SK-N-SH treated with all-trans-retinoic acid at 6 μM for 48 hours (cell line): ENCODE data around the gene SORD.

Experiments used
- ATAC-seq: fragments of 200-7000 bp; cut with Tn5 transposase; 3 replicates; pipeline ENCODE4 v1.9.1; 2020; ENCODE audit warnings: mild to moderate bottlenecking, moderate library complexity
- ARNTL ChIP-seq: fragments of 450-650 bp; formaldehyde crosslinking; IDR thresholded peaks from 2 replicates; pipeline ENCODE4 v1.5.0; 2020; ENCODE audit warnings: low read depth, mild to moderate bottlenecking, moderate library complexity, borderline replicate concordance
- BACH2 ChIP-seq: fragments of 250-450 bp; sonication (Bioruptor Pico); IDR thresholded peaks from 2 replicates; pipeline ENCODE4 v1.9.0; 2021; ENCODE audit warnings: mild to moderate bottlenecking, borderline replicate concordance
- CREB5 ChIP-seq: fragments of 250-450 bp; sonication (Bioruptor Pico); IDR thresholded peaks from 2 replicates; pipeline ENCODE4 v1.5.1; 2020; ENCODE audit warnings: low read depth, mild to moderate bottlenecking, moderate library complexity
- CSDC2 ChIP-seq: fragments of 250-450 bp; sonication (Bioruptor Pico); IDR thresholded peaks from 2 replicates; pipeline ENCODE4 v1.5.0; 2020; ENCODE audit warnings: mild to moderate bottlenecking, moderate library complexity
- CSRNP3 ChIP-seq: fragments of 250-450 bp; sonication (Bioruptor Pico); IDR thresholded peaks from 2 replicates; pipeline ENCODE4 v1.5.1; 2021; ENCODE audit warnings: mild to moderate bottlenecking, moderate library complexity
- ESRRG ChIP-seq: fragments of 250-450 bp; sonication (Bioruptor Pico); IDR thresholded peaks from 2 replicates; pipeline ENCODE4 v1.6.1; 2021; ENCODE audit warnings: mild to moderate bottlenecking
- ISL1 ChIP-seq: fragments of 250-450 bp; sonication (Bioruptor Pico); IDR thresholded peaks from 2 replicates; pipeline ENCODE4 v2.1.2; 2022; ENCODE audit warnings: mild to moderate bottlenecking, moderate library complexity
- OSR1 ChIP-seq: fragments of 250-450 bp; sonication (Bioruptor Pico); IDR thresholded peaks from 2 replicates; pipeline ENCODE4 v1.8.0; 2022; ENCODE audit warnings: moderate library complexity, mild to moderate bottlenecking, inconsistent platforms
- PATZ1 ChIP-seq: fragments of 250-450 bp; sonication (Bioruptor Pico); IDR thresholded peaks from 2 replicates; pipeline ENCODE4 v1.8.0; 2020; ENCODE audit warnings: mild to moderate bottlenecking, moderate library complexity, borderline replicate concordance
- POU6F1 ChIP-seq: fragments of 250-450 bp; sonication (Bioruptor Pico); IDR thresholded peaks from 2 replicates; pipeline ENCODE4 v1.8.0; 2021; ENCODE audit warnings: low read depth, mild to moderate bottlenecking, moderate library complexity, borderline replicate concordance
- PPARA ChIP-seq: fragments of 250-450 bp; sonication (Bioruptor Pico); IDR thresholded peaks from 2 replicates; pipeline ENCODE4 v1.5.0; 2020; ENCODE audit warnings: mild to moderate bottlenecking, borderline replicate concordance
- RARB ChIP-seq: fragments of 250-450 bp; sonication (Bioruptor Pico); IDR thresholded peaks from 2 replicates; pipeline ENCODE4 v1.8.0; 2021; ENCODE audit warnings: mild to moderate bottlenecking, moderate library complexity
- SNAI2 ChIP-seq: fragments of 250-450 bp; sonication (Bioruptor Pico); IDR thresholded peaks from 2 replicates; pipeline ENCODE4 v1.5.0; 2020; ENCODE audit warnings: mild to moderate bottlenecking, moderate library complexity
- TOX ChIP-seq: fragments of 250-450 bp; sonication (Bioruptor Pico); IDR thresholded peaks from 2 replicates; pipeline ENCODE4 v1.8.0; 2021; ENCODE audit warnings: mild to moderate bottlenecking, moderate library complexity, borderline replicate concordance
- TSHZ2 ChIP-seq: fragments of 250-450 bp; sonication (Bioruptor Pico); IDR thresholded peaks from 2 replicates; pipeline ENCODE4 v1.5.0; 2020; ENCODE audit warnings: mild to moderate bottlenecking, moderate library complexity
- ZC3H10 ChIP-seq: fragments of 250-450 bp; sonication (Bioruptor Pico); IDR thresholded peaks from 2 replicates; pipeline ENCODE4 v1.5.1; 2021; ENCODE audit warnings: mild to moderate bottlenecking, moderate library complexity
- ZNF565 ChIP-seq: fragments of 450-650 bp; formaldehyde crosslinking; conservative IDR thresholded peaks from 2 replicates; pipeline ENCODE4 v1.5.0; 2020; ENCODE audit warnings: low read depth, mild to moderate bottlenecking, moderate library complexity
- ZNF8 ChIP-seq: fragments of 450-650 bp; formaldehyde crosslinking; IDR thresholded peaks from 2 replicates; pipeline ENCODE4 v1.5.0; 2020; ENCODE audit warnings: mild to moderate bottlenecking, moderate library complexity

The SORD gene

GRCh38 chr15:45116006-45116481 lies 93.0 kb downstream of the SORD start:
- TF ChIP-seq ESRRG (CRISPR knock-in tag): no peak
- TF ChIP-seq PPARA: no peak
- TF ChIP-seq ISL1 (CRISPR knock-in tag): no peak
- TF ChIP-seq CREB5 (CRISPR knock-in tag): no peak
- no peak for TF ChIP-seq ZNF565
- TF ChIP-seq OSR1 (CRISPR knock-in tag): no peak
- no peak for TF ChIP-seq POU6F1 (CRISPR knock-in tag)
- TF ChIP-seq ZNF8: no peak
- no peak for TF ChIP-seq CSRNP3 (CRISPR knock-in tag)
- no peak for TF ChIP-seq TOX (CRISPR knock-in tag)
- TF ChIP-seq PATZ1: no peak
- TF ChIP-seq RARB (CRISPR knock-in tag): no peak
- no peak for TF ChIP-seq BACH2 (CRISPR knock-in tag)
- no peak for TF ChIP-seq SNAI2 (CRISPR knock-in tag)
- TF ChIP-seq CSDC2 (CRISPR knock-in tag): no peak
- no peak for TF ChIP-seq ZC3H10 (CRISPR knock-in tag)
- no peak for TF ChIP-seq ARNTL (CRISPR knock-in tag)
- no peak for TF ChIP-seq TSHZ2 (CRISPR knock-in tag)
- ATAC-seq: no peak

- no peak for ATAC-seq
- TF ChIP-seq POU6F1 (CRISPR knock-in tag) (no peak), OSR1 (CRISPR knock-in tag) (no peak), ISL1 (CRISPR knock-in tag) (no peak)
- TF ChIP-seq, all 23 proteins: peak for 0
Observed at GRCh38 chr15:45116482-45117307, 93.7 kb downstream of the SORD start.
